Natural killer cell treated with Interleukin-12 subunit alpha and Interleukin-12 subunit beta and Interleukin-15 and Interleukin-18, amount 100 ng/mL, for 72 hours (primary cell): ENCODE data around the gene DKK3. TPM values are rescaled to one million over a fixed set of nuclear protein-coding genes. Genes with fewer than 3 reads are reported as not detected.

Experiments used
- ATAC-seq, 2 donors: fragments of 150-1000 bp; cut with Tn5 transposase in 1 of 2; sonication (Bioruptor Pico), chemical (Tn5 transposase) in 1 of 2; 2 replicates each; pipeline ENCODE4 v1.10.0; 2021
- DNase-seq: peaks from one replicate; pipeline ENCODE4 v3.0.0; 2022; ENCODE audit warnings: low spot score
- H3K27ac Mint-ChIP-seq, 2 donors: 1 replicate in 1 of 2; 2 replicates in 1 of 2; pipeline ENCODE4 v1.8.0; 2022; ENCODE audit warnings: mixed read lengths in 2 of 2, mild to moderate bottlenecking in 1 of 2, moderate library complexity in 1 of 2
- H3K27me3 Mint-ChIP-seq, 2 donors: 1 replicate in 1 of 2; 2 replicates in 1 of 2; pipeline ENCODE4 v1.8.0; 2022; ENCODE audit warnings: mixed read lengths in 2 of 2
- H3K36me3 Mint-ChIP-seq: one replicate; pipeline ENCODE4 v1.8.0; 2022; ENCODE audit warnings: mixed read lengths
- H3K4me1 Mint-ChIP-seq, 2 donors: 1 replicate in 1 of 2; 2 replicates in 1 of 2; pipeline ENCODE4 v1.8.0; 2022; ENCODE audit warnings: low read depth in 2 of 2, mixed read lengths in 2 of 2, mild to moderate bottlenecking in 1 of 2
- H3K4me3 Mint-ChIP-seq: one replicate; pipeline ENCODE4 v1.8.0; 2022; ENCODE audit warnings: mixed read lengths
- H3K9me3 Mint-ChIP-seq: 2 replicates; pipeline ENCODE4 v1.8.0; 2022; ENCODE audit warnings: mixed read lengths
- total RNA-seq, 2 donors: library from RNA; stranded (reverse); gene quantifications; one replicate each; pipeline ENCODE4 v1.2.3, GENCODE V29; 2022

Gene DKK3
- total RNA-seq, 2 donors from 2014 or later, result not detected

GRCh38 chr11:11988099-11988651 is 20.3 kb downstream of the DKK3 start:
- no peak for DNase-seq
- no peaks in the 10 kb centered on the region for H3K9me3 Mint-ChIP-seq
- H3K4me3 Mint-ChIP-seq, result no peak overlapping the region
- H3K4me1 Mint-ChIP-seq, result peaks cover 0 to 5% of the 10 kb centered on the region in 2 donors
- no peak for ATAC-seq
- H3K27ac Mint-ChIP-seq, result no peak overlapping the region
- peaks cover 0 to 13% of the 10 kb centered on the region in 2 donors for H3K27me3 Mint-ChIP-seq
- no peaks in the 10 kb centered on the region for H3K36me3 Mint-ChIP-seq

- DNase-seq (no peak), ATAC-seq (no peak)
- Mint-ChIP-seq H3K27ac (no peak overlapping the region), H3K27me3 (peaks cover 0 to 13% of the 10 kb centered on the region in 2 donors), H3K4me3 (no peak overlapping the region), H3K4me1 (peaks cover 0 to 5% of the 10 kb centered on the region in 2 donors), H3K36me3 (no peaks in the 10 kb centered on the region), H3K9me3 (no peaks in the 10 kb centered on the region)
Observed at GRCh38 chr11:11987503-11988022, 20.9 kb downstream of the DKK3 start.

- H3K36me3 Mint-ChIP-seq, result no peaks in the 10 kb centered on the region
- ATAC-seq (no peak), DNase-seq (no peak)
- H3K4me1 Mint-ChIP-seq, result peaks cover 0 to 5% of the 10 kb centered on the region in 2 donors
- no peaks in the 10 kb centered on the region for H3K9me3 Mint-ChIP-seq
- no peak overlapping the region for H3K27ac Mint-ChIP-seq
- H3K27me3 Mint-ChIP-seq, result peaks cover 0 to 4% of the 10 kb centered on the region in 2 donors
- no peak overlapping the region for H3K4me3 Mint-ChIP-seq
Observed at GRCh38 chr11:11985954-11986949, 22.2 kb downstream of the DKK3 start.

GRCh38 chr11:11985016-11985715 is 23.3 kb downstream of the DKK3 start:
- Mint-ChIP-seq H3K27me3 (no peaks in the 10 kb centered on the region), H3K27ac (no peak overlapping the region), H3K4me1 (peaks cover 0 to 5% of the 10 kb centered on the region in 2 donors), H3K9me3 (no peaks in the 10 kb centered on the region), H3K4me3 (no peak overlapping the region), H3K36me3 (no peaks in the 10 kb centered on the region)
- no peak for ATAC-seq
- no peak for DNase-seq

GRCh38 chr11:11984563-11984962 is 23.9 kb downstream of the DKK3 start:
- H3K4me1 Mint-ChIP-seq, result peaks cover 0 to 5% of the 10 kb centered on the region in 2 donors
- ATAC-seq (no peak), DNase-seq (no peak)
- H3K4me3 Mint-ChIP-seq, result no peak overlapping the region
- no peaks in the 10 kb centered on the region for H3K27me3 Mint-ChIP-seq
- H3K36me3 Mint-ChIP-seq, result no peaks in the 10 kb centered on the region
- no peak overlapping the region for H3K27ac Mint-ChIP-seq
- no peaks in the 10 kb centered on the region for H3K9me3 Mint-ChIP-seq

GRCh38 chr11:11983427-11983826 is 25.0 kb downstream of the DKK3 start:
- H3K9me3 Mint-ChIP-seq, result no peaks in the 10 kb centered on the region
- ATAC-seq (peak in 1 of 2 donors; percentile 4), DNase-seq (no peak)
- H3K36me3 Mint-ChIP-seq, result no peaks in the 10 kb centered on the region
- no peak overlapping the region for H3K4me3 Mint-ChIP-seq
- no peak overlapping the region for H3K27ac Mint-ChIP-seq
- peaks cover 0 to 5% of the 10 kb centered on the region in 2 donors for H3K4me1 Mint-ChIP-seq
- no peaks in the 10 kb centered on the region for H3K27me3 Mint-ChIP-seq

- Mint-ChIP-seq H3K36me3 (no peaks in the 10 kb centered on the region), H3K27ac (no peak overlapping the region), H3K9me3 (no peaks in the 10 kb centered on the region), H3K27me3 (no peaks in the 10 kb centered on the region), H3K4me3 (no peak overlapping the region), H3K4me1 (peaks cover 0 to 5% of the 10 kb centered on the region in 2 donors)
- no peak for ATAC-seq
- no peak for DNase-seq
Observed at GRCh38 chr11:11982975-11983374, 25.5 kb downstream of the DKK3 start.

GRCh38 chr11:11982461-11982860 is 26.0 kb downstream of the DKK3 start:
- Mint-ChIP-seq H3K4me1 (peaks cover 0 to under 1% of the 10 kb centered on the region in 2 donors), H3K27ac (no peak overlapping the region), H3K36me3 (no peaks in the 10 kb centered on the region), H3K27me3 (no peaks in the 10 kb centered on the region), H3K4me3 (no peak overlapping the region), H3K9me3 (no peaks in the 10 kb centered on the region)
- DNase-seq (no peak), ATAC-seq (no peak)

GRCh38 chr11:11981840-11982239 is 26.6 kb downstream of the DKK3 start:
- ATAC-seq (no peak), DNase-seq (no peak)
- H3K36me3 Mint-ChIP-seq, result no peaks in the 10 kb centered on the region
- no peaks in the 10 kb centered on the region for H3K4me1 Mint-ChIP-seq
- H3K27me3 Mint-ChIP-seq, result no peaks in the 10 kb centered on the region
- no peaks in the 10 kb centered on the region for H3K9me3 Mint-ChIP-seq
- no peak overlapping the region for H3K4me3 Mint-ChIP-seq
- no peak overlapping the region for H3K27ac Mint-ChIP-seq

- ATAC-seq (no peak), DNase-seq (no peak)
- Mint-ChIP-seq H3K27me3 (no peaks in the 10 kb centered on the region), H3K4me1 (no peaks in the 10 kb centered on the region), H3K27ac (no peak overlapping the region), H3K4me3 (no peak overlapping the region), H3K36me3 (no peaks in the 10 kb centered on the region), H3K9me3 (no peaks in the 10 kb centered on the region)
Observed at GRCh38 chr11:11981364-11981763, 27.1 kb downstream of the DKK3 start.

- no peak for ATAC-seq
- H3K27me3 Mint-ChIP-seq, result no peaks in the 10 kb centered on the region
- H3K4me3 Mint-ChIP-seq, result no peak overlapping the region
- no peak for DNase-seq
- no peaks in the 10 kb centered on the region for H3K4me1 Mint-ChIP-seq
- H3K27ac Mint-ChIP-seq, result no peak overlapping the region
- no peaks in the 10 kb centered on the region for H3K36me3 Mint-ChIP-seq
- no peaks in the 10 kb centered on the region for H3K9me3 Mint-ChIP-seq
Observed at GRCh38 chr11:11980841-11981308, 27.6 kb downstream of the DKK3 start.

- no peak for DNase-seq
- Mint-ChIP-seq H3K4me3 (no peak overlapping the region), H3K9me3 (no peaks in the 10 kb centered on the region), H3K36me3 (no peaks in the 10 kb centered on the region), H3K27me3 (no peaks in the 10 kb centered on the region), H3K4me1 (no peaks in the 10 kb centered on the region), H3K27ac (no peak overlapping the region)
- no peak for ATAC-seq
Observed at GRCh38 chr11:11980200-11980599, 28.2 kb downstream of the DKK3 start.

- Mint-ChIP-seq H3K27me3 (no peaks in the 10 kb centered on the region), H3K4me1 (no peaks in the 10 kb centered on the region), H3K27ac (no peak overlapping the region), H3K36me3 (no peaks in the 10 kb centered on the region), H3K4me3 (no peak overlapping the region), H3K9me3 (no peaks in the 10 kb centered on the region)
- ATAC-seq (no peak), DNase-seq (no peak)
Observed at GRCh38 chr11:11979488-11980117, 28.8 kb downstream of the DKK3 start.
